ENCODE measurements around the gene NOTO. TPM values are rescaled to one million over a fixed set of nuclear protein-coding genes. Genes with fewer than 3 reads are reported as not detected.
A peak's percentile ranks its signal among the peaks of the same experiment; 100 is the strongest.

Gene NOTO
- total and polyA plus RNA-seq, 7 donors = not detected

- WGBS, 2 donors = 1% methylated on average over 59 of the region's 59 CpGs
- intact Hi-C loops (cut with DNase I) = loop anchor here (2.0 to 5.0 kb wide), 5 partner anchors 39 to 403 kb away; partner anchors contain the start of genes SMYD5 and SPR
- TF ChIP-seq EP300 (IDR thresholded peaks at IDR 0.05) (no peak), POLR2AphosphoS5 (IDR thresholded peaks at IDR 0.05) (no peak), POLR2A (IDR thresholded peaks at IDR 0.05) (no peak), CTCF (IDR thresholded peaks at IDR 0.05) (no peak)
- Histone ChIP-seq H3K4me3 (peak overlapping the region; percentile 17 to 60 (median 51)), H3K4me1 (peaks cover 0 to 29% (median 27%) of the 10 kb centered on the region in 4 donors), H3K9me3 (no peaks in the 10 kb centered on the region), H3K27ac (peak overlapping the region; percentile 66 to 79 (median 71)), H3K36me3 (no peaks in the 10 kb centered on the region), H3K27me3 (peaks cover 6 to 71% (median 7%) of the 10 kb centered on the region in 3 donors)
- DNase-seq = peak; percentile 89
Observed at GRCh38 chr2:73175663-73176204, 26.6 kb upstream of the NOTO start.

GRCh38 chr2:73176205-73176880 is 26.0 kb upstream of the NOTO start:
- TF ChIP-seq POLR2A (IDR thresholded peaks at IDR 0.05) = no peak
- no peak for TF ChIP-seq EP300 (IDR thresholded peaks at IDR 0.05)
- no peak for TF ChIP-seq POLR2AphosphoS5 (IDR thresholded peaks at IDR 0.05)
- TF ChIP-seq CTCF (IDR thresholded peaks at IDR 0.05) = no peak
- intact Hi-C loops (cut with DNase I) = loop anchor here (2.0 to 5.0 kb wide), 5 partner anchors 38 to 404 kb away; partner anchors contain the start of genes SMYD5 and SPR
- peak; percentile 69 for DNase-seq
- Histone ChIP-seq H3K27me3 (peaks cover 6 to 71% (median 7%) of the 10 kb centered on the region in 3 donors), H3K4me1 (peaks cover 0 to 29% (median 27%) of the 10 kb centered on the region in 4 donors), H3K4me3 (peak overlapping the region; percentile 39 to 60 (median 51)), H3K27ac (peak overlapping the region; percentile 66 to 79 (median 71)), H3K36me3 (no peaks in the 10 kb centered on the region), H3K9me3 (no peaks in the 10 kb centered on the region)
- WGBS, 2 donors = 3 to 4% methylated on average over 31 of the region's 31 CpGs

- H3K27me3 ChIP-seq = peaks cover 6 to 71% (median 7%) of the 10 kb centered on the region in 3 donors
- DNase-seq = peak; percentile 95
- H3K9me3 ChIP-seq = no peaks in the 10 kb centered on the region
- H3K27ac ChIP-seq = peak overlapping the region; percentile 66 to 79 (median 71)
- H3K36me3 ChIP-seq = no peaks in the 10 kb centered on the region
- WGBS, 2 donors = 1% methylated on average over 56 of the region's 56 CpGs
- peak; percentile 94 to 100 (median 98) for TF ChIP-seq CTCF (IDR thresholded peaks at IDR 0.05)
- peak in 3 of 4 donors; percentile 43 to 47 (median 45) for TF ChIP-seq POLR2AphosphoS5 (IDR thresholded peaks at IDR 0.05)
- no peak for TF ChIP-seq POLR2A (IDR thresholded peaks at IDR 0.05)
- TF ChIP-seq EP300 (IDR thresholded peaks at IDR 0.05) = no peak
- peaks cover 0 to 29% (median 27%) of the 10 kb centered on the region in 4 donors for H3K4me1 ChIP-seq
- intact Hi-C loops (cut with DNase I) = loop anchor here (1.0 to 5.0 kb wide), 7 partner anchors 38 to 405 kb away; partner anchors contain the start of genes SFXN5, SMYD5 and SPR
- peak overlapping the region; percentile 39 to 60 (median 51) for H3K4me3 ChIP-seq
Observed at GRCh38 chr2:73176881-73177644, 25.3 kb upstream of the NOTO start.

- TF ChIP-seq EP300 (IDR thresholded peaks at IDR 0.05) (no peak), CTCF (IDR thresholded peaks at IDR 0.05) (no peak), POLR2AphosphoS5 (IDR thresholded peaks at IDR 0.05) (no peak), POLR2A (IDR thresholded peaks at IDR 0.05) (no peak)
- peak; percentile 63 for DNase-seq
- WGBS, 2 donors = 24% methylated on average over 12 of the region's 12 CpGs
- no peaks in the 10 kb centered on the region for H3K36me3 ChIP-seq
- peaks cover 6 to 66% (median 7%) of the 10 kb centered on the region in 3 donors for H3K27me3 ChIP-seq
- H3K4me1 ChIP-seq = peaks cover 0 to 29% (median 27%) of the 10 kb centered on the region in 4 donors
- H3K9me3 ChIP-seq = no peaks in the 10 kb centered on the region
- intact Hi-C loops (cut with DNase I) = loop anchor here (1.0 to 5.0 kb wide), 7 partner anchors 37 to 405 kb away; partner anchors contain the start of genes SFXN5, SMYD5 and SPR
- H3K27ac ChIP-seq = peak overlapping the region in 1 of 4 donors; percentile 66
- H3K4me3 ChIP-seq = peak overlapping the region in 3 of 4 donors; percentile 46 to 60 (median 56)
Observed at GRCh38 chr2:73177645-73178255, 24.6 kb upstream of the NOTO start.

Data from sigmoid colon (tissue), 7 donors.